GM19035 (cell line): Measurements from ENCODE around the gene RNF182.
"Not testable (repeated sequence)": the region's sequence is repeated elsewhere in the genome, so short reads cannot be mapped to it uniquely, and the experiment has no call there.

Experiments
- ATAC-seq: cut with Tn5 transposase; IDR thresholded peaks from one replicate; pipeline ENCODE4 v1.9.1; 2021; ENCODE audit not compliant: unreplicated experiment

RNF182 gene

GRCh38 chr6:13924949-13925881 is at the start of gene RNF182:
Gene RNF182 (plus strand): TSS chr6:13924952. CDS start chr6:13977120, 52,168 bp downstream.
- ATAC-seq: no peak

GRCh38 chr6:13877051-13877450 is 47.7 kb upstream of the RNF182 start:
- ATAC-seq: no peak

- not testable (repeated sequence) for ATAC-seq
Observed at GRCh38 chr6:13880061-13880663, 44.6 kb upstream of the RNF182 start.

- ATAC-seq: no peak
Observed at GRCh38 chr6:13881621-13882165, 43.1 kb upstream of the RNF182 start.

- ATAC-seq: no peak
Observed at GRCh38 chr6:13883966-13884365, 40.8 kb upstream of the RNF182 start.

GRCh38 chr6:13884397-13884796 is 40.4 kb upstream of the RNF182 start:
- no peak for ATAC-seq

GRCh38 chr6:13885601-13886000 is 39.2 kb upstream of the RNF182 start:
- no peak for ATAC-seq

GRCh38 chr6:13886949-13887348 is 37.8 kb upstream of the RNF182 start:
- no peak for ATAC-seq

GRCh38 chr6:13892017-13892645 is 32.6 kb upstream of the RNF182 start:
- no peak for ATAC-seq

- ATAC-seq: no peak
Observed at GRCh38 chr6:13902922-13903321, 21.8 kb upstream of the RNF182 start.

- ATAC-seq: no peak
Observed at GRCh38 chr6:13903364-13903763, 21.4 kb upstream of the RNF182 start.

GRCh38 chr6:13907001-13907350 is 17.8 kb upstream of the RNF182 start:
- ATAC-seq: no peak

- ATAC-seq: no peak
Observed at GRCh38 chr6:13907614-13908215, 17.0 kb upstream of the RNF182 start.

GRCh38 chr6:13908955-13909381 is 15.8 kb upstream of the RNF182 start:
- ATAC-seq: no peak

- no peak for ATAC-seq
Observed at GRCh38 chr6:13910443-13910842, 14.3 kb upstream of the RNF182 start.

GRCh38 chr6:13911337-13911736 is 13.4 kb upstream of the RNF182 start:
- ATAC-seq: no peak

- ATAC-seq: no peak
Observed at GRCh38 chr6:13913226-13914001, 11.3 kb upstream of the RNF182 start.

GRCh38 chr6:13914351-13914750 is 10.4 kb upstream of the RNF182 start:
- no peak for ATAC-seq

GRCh38 chr6:13915561-13916229 is 9.1 kb upstream of the RNF182 start:
- ATAC-seq: no peak
